Lung microvascular endothelial cell (primary cell): Measurements from ENCODE around the gene KCNQ1. TPM values are rescaled to one million over a fixed set of nuclear protein-coding genes. Genes with fewer than 3 reads are reported as not detected.

ENCODE experiments used
- DNase-seq, 2 donors: peaks; one replicate each; pipeline versions ENCODE4 v3.0.0 to v3.0.0-alpha.2; 2010; ENCODE audit warnings: low read depth in 2 of 2
- total RNA-seq: library from RNA; depleted of rRNA; stranded (reverse); fragments of >200 nt; gene quantifications from 2 replicates; pipeline ENCODE4 v1.2.1, GENCODE V29; 2014

The KCNQ1 gene
- total RNA-seq, 1 donor from 2014 or later: not detected

DNA sequence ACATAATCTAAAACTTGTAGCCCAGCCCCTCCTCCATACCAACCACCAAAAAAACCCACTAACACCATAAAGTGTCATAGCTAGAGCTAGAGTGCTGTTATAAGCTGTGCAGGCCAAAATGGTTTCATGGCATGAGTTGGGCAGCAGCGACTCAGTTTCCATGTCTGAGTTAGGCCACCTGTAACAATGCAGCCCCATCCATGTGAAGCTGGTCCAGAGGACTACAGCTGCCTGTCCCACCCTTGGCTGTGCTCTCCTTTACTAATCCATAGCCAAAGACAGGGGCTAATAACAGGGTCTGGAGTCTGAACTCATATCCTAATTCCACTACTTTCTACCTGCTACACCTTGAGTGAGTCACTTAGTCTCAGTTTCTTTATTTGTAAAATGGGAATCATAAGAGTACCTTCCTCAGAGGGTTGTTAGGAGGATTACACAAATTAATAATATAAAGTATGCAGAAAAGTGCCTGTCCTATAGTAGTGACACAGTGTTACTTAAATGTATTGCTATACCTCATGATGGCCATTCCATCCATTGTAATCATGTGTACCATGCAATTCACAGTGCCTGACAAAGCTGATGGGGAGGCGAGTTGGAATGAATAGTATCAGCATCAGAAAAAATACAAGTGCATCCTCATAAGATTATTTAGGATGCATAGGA is 234.3 kb downstream of the KCNQ1 start:
- DNase-seq: no peak

DNA sequence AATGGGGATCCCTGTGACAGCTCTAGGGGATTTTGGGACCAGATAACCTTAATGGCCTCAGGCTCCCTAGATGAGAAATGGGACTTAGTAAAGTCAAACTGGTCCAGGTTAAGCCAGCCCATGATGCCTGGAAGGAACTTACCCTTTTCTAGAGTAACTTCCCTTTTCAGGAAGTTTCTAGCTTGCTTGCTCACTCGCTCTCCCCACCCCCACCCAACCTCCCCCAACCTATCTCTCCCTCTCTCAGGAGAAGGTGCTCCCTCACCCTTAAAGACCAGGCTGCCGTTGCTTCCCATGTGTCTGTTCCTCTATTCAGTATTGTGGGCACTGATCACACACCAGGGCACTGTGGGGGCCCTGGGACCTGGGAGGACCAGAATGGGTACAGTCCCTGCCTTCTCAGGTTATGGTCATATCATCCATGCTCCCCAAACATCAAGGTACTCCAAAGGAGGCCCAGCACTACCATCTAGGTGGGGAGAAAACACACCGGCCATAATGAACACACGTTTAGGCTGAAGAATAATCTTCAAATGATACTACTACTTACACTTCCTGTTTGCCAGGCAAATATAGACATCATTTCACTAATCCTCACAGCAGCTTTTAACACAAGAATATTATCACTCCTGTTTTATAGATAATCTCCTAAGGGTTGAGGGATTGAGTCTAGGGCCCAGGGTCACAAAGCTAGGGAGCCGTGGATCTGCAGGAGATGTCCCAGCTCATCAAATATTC is 236.8 kb downstream of the KCNQ1 start:
- DNase-seq: no peak

DNA sequence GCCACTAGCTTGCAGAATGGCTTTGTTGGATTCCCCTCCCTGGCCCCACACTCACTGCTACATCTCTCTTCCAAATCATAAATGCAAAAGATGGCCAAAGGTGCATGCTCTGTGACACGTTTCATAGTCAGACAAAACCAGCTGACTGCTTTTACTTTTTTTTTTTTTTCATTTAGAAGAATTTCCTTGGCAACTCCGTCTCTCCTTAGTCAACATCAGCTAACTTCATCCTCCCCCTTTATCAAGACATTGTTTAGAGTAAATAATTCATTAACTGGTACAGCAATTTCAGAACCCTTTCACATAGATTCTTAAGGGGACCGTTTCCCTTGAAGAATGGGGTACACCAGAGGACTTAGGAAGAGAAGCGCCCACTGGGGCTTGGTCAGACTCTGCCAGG is 239.0 kb downstream of the KCNQ1 start:
- no peak for DNase-seq

DNA sequence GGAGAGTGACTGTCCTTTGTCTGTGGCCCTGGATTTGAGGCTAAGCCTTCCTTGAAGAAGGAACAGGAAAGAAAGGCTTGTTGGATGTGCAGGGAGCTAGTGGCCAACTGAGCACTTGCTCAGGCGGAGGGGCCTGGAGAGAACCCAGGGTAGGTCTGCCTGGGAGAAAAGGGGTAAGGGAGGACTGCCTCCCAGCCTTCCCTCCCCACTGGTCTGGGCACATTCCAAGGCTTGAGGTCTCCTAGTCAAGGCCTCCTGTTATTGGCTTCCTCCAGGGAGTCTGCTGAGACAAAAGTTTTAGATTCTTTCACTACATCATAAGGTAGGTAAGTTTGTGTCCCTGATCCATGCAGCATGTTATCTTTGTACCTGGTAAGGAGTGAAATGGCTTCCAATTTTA is 239.8 kb downstream of the KCNQ1 start:
- no peak for DNase-seq

DNA sequence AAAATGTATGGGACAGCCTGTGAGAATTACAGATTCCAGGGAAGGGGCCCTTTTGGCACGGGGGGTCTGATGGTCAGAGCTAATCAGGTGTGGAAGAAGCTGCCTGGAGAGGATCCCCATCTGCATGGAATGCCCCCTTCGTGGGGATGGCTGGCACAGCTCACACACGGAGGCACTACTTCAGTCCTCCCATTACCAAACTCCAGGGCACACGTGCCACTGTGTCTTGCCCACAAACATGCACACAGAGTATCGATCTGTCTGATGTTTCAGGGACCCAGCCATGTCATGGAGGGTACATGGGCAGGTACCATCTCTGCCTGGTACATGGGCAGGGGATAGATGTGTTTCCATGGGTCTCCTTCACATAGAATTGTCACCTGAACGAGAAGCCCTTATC is 240.2 kb downstream of the KCNQ1 start:
- DNase-seq: no peak

DNA sequence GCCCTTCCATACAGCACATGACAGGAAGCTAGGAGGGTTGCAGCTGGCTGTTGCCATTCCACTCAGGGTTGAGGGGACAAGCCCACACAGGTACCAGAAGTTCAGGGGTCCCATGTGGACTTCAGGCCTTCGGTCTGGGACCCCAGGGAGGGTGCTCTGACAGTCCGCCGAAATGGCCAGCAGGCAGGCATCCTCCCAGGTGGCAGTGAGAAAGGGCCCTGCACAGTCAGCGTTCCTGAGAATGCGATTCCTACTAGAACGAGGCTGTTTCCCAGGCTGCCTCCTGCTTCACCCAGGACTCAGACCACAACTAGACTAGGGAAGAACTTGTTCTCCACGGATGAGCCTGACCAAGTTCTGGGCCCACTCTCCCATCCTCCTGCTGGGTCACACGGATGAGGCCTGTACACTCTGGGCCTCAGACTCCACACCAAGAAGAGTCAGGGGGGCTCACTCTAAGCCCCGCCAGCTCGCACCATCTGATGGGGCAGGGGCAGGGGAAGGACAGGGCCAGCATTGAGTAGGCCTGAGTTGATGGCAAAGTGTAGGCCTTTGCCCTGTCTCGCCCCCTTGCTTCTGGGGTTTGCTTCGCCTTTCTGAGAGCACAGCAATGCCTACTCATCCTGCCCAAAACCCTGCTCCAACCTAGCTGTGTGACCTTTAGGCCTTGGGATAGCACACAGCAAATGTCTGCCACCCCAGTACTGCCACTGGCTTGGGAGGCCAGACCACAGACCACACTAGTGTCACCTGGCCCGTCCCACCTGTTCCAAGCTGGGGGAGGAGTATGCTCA is 241.0 kb downstream of the KCNQ1 start:
- no peak for DNase-seq

DNA sequence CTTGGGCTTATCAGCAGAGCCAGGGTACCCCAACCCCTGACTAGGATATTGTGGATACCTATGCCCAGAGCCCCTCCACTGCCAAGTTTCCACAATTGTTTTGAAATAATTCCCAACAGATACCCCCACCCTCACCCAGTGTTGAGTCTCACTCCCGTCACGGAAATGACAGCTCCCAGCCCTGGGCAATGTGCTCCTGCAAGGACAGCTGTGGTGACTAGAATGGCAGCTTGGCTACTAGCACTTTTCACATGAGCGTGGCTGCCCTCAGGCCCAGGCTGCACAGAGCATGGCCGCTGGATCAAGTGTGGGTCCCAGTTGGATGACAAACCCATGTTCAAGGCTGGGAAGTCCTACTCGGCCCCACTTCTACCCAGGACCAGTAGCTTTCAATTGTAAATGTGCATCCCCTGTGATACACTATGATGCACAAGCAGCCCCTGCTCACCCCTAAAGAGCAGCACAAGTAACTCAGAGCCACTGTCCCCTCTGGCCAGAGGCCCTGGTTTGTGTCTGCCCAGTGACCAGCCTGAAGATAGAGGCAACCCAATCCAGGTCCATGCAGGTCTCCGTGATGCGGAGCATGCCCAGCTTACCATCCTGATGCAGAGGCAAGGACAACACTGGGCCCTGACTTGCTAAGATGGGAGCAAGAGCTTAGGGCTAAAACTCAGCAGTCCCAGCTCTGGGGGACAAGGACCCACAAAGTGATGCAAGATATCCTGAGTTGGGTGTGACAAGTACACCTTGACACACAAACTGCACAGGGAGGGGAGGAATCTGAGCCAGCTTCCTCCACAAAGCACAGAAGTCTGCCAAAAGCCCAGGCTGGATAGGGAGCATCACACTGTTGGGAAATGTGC is 241.8 kb downstream of the KCNQ1 start:
- no peak for DNase-seq

DNA sequence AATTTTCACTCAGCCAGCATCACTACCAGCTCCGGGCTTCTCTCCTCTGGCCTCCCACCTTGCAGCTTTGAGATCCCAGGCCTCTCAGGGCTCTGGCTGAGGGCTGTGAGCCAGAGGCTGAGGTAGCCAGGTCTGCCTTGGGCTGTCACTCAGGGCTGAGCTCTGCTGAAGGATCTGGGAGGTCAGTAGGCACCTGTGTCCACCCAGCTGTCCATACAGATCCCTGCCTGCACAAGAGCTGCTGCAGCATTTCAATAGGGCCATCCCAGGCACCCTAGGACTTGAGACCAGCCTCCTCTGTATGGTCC is 242.4 kb downstream of the KCNQ1 start:
- DNase-seq: no peak

DNA sequence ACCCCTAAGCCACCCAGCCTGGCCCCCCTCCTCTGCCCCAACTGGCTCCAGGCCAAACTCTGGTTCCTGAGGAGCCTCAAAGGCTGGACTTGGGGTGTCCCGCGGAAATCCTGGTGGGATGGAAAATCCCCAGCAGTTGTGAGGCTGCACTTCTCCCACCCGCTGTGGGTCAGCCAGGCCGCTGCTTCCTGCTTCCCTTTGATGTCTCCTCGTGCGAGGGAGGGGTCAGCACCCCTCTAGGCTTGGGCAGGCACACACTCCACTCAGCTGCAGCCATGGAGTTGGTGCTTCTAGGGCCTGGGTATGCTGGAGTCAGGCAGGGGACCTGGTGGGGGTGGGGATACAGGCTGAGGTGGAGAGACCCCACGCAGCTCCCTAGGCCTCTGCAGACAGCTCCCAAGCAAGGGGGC is 243.0 kb downstream of the KCNQ1 start:
- DNase-seq: peak; percentile 12 to 31

DNA sequence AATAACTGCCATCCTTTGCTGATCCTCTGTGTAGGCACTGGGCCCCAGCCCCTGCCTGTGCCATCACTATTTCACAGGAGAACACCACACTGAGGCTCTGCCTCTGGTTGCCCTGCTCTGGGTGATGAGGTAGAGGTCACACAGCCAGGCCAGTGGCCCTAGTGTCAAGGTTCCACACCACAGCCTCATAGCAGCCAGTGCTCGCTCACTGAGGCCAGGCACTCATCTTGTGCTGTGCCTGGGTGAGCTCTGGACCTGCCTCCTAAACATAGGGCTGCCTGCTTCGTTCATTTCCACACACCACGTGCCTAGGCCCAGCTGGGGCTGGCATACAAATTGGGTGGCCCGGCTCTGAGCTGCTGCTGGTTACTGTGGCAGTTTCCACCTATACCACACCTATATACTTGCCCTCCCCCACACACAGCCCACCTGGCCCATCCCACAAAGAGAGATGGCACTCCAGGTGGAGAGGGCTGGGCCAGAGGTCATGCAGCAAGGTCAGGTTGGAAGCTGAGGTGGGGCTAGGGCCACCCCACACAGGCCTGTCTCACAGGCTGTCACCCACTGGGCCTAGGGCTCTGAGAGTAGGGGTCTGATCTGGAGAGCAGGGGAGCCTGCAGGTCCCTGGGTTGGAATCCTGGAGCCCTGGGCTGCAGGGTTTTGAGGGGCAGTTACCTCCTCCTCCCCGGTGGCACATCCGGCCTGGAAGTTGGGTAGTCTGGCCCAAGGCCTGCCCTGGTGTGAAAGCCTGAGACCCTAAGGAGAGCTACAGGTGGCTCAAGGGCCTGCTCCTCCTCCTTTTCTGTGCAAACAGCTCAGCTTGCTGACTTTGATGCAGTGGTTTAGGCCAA is 243.8 kb downstream of the KCNQ1 start:
- DNase-seq: no peak

DNA sequence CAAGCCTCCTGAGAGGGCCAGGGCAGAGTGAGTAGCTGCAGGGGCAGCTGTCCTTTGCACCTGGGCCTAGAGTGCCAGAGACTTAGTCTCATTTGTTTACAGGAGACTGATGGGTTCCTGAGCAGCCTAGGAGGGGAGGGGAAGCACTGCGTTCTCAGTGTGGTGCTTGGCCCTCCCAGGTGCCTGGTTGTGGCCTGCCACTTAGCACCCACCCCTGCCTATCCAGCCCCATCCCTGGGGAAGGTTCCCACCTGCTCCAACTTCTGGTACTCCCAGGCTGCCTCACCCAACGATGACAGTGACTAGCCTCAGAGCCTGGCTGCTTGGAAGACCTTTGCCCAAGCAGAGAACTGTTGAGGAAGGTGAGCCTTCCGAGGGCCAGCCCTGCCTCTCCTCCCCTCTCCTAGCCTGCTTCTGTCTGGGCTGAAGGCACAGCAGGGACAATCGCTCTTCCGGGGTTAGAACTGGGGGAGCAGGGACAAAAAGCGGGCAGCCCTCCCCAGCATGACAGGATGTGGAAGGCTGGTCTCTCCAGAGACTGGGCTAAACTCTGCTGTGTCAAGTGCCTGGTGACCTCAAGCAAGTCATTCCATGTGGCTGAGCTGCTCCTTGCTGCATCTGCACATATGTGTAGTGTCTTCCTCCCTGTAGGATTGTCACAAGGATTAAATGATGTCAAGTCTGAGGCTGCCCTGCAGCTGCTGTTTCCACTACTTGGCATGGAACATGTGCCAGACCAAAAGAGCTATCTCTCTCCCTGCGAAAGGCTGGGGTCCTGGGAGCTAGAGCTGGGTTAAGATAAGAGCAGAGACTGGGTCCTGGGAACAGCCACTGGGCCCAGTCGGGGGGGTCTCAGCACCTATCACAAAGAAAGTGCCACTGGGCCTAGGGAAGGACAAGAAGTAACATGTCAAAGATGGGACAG is 245.1 kb downstream of the KCNQ1 start:
- DNase-seq: no peak

DNA sequence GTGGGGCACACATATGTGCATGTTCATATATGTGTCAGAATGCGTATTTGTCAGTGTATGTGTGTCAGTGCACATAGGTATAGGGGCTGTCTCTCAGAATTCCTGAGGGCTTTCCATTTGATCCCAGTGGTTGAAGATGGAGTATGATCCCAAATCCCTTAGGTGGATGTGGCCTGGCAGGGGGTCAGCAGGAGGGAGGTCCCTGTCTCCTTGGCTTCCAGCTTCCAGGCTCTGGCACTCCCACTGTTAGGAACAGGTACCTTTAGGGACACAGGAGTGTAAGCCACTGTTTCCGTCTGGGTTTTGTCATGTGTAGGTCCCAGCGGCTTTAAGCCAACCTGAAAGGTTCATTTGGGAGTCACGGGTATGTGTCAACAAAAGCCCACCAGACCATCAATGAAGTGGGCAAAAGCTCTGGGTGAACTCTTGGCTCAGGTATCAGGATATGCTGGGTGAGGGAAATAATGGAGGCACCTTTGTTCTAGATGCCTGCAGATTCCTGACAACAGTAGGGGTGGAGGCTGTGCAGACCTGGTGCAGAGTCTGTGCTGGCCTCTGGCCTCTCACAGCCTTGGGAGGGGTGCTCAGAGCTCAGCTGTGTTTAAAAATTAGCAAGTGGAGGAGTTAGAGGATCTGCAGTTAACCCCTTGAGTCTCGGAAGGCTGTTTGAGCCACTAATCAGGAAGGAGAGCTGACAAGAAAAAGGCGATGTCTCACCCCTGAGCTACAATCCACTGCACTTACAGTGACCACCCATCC is 246.0 kb downstream of the KCNQ1 start:
- no peak for DNase-seq

DNA sequence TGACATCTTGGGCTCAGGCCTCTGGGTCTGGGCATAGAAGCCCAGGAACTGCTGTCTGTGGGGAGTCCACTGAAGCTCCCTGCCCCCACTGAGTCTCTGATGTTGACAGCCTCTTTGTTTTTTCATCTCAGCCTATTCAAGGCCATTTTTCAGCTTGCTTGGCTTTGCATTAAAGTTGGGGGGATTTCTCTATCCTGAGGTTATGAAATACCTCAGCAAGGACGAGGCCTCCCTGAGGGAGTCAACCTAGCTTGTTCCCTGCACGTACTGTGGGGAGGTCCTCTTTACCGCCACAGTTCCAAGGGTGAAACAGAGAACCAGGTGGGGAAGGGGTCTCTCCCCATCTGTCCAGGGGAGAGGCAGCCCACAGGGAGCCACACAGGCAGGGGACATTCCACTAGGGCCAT is 246.6 kb downstream of the KCNQ1 start:
- no peak for DNase-seq

DNA sequence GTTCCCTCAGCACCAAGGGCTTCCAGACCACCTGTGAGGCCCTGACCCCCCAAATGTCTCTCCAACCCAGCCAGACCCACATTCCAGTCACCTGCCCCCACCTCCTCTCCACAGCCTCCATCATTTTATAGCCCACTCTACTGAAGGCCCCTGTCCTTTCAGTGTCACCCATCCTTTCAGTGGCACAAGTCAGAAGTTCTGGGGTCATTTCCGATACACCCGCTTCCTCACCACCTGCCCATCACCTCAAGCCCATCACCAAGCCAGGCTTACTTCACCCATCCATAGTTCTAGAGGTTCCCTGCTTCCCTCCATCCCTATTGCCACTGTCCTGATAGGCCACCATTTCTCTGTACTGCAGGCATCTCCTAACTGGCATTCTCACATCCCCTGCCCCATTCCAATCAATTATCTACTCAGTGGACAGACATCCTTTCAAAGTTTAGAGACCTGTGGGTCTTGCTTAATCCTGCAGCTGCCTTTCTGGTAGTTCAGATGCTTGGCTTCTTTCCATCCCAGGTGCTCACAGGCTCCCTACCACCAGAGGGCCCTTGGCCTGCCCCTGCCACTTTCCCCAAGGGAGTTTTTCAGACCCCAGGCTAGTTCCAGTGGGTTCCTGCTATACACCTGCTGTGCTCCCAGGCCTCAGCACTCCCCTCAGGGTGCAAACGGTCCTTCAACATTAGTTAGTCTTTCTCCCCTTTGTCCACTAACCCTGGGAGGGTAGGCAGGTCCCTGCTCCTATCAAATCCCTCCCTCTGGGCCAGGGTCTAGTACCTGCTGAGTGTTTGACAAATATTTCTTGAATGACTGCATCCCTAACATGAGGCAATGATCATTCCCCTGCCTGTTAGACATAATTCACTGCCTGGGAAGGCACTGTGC is 247.4 kb downstream of the KCNQ1 start:
- peak in 1 of 2 donors; percentile 20 for DNase-seq

DNA sequence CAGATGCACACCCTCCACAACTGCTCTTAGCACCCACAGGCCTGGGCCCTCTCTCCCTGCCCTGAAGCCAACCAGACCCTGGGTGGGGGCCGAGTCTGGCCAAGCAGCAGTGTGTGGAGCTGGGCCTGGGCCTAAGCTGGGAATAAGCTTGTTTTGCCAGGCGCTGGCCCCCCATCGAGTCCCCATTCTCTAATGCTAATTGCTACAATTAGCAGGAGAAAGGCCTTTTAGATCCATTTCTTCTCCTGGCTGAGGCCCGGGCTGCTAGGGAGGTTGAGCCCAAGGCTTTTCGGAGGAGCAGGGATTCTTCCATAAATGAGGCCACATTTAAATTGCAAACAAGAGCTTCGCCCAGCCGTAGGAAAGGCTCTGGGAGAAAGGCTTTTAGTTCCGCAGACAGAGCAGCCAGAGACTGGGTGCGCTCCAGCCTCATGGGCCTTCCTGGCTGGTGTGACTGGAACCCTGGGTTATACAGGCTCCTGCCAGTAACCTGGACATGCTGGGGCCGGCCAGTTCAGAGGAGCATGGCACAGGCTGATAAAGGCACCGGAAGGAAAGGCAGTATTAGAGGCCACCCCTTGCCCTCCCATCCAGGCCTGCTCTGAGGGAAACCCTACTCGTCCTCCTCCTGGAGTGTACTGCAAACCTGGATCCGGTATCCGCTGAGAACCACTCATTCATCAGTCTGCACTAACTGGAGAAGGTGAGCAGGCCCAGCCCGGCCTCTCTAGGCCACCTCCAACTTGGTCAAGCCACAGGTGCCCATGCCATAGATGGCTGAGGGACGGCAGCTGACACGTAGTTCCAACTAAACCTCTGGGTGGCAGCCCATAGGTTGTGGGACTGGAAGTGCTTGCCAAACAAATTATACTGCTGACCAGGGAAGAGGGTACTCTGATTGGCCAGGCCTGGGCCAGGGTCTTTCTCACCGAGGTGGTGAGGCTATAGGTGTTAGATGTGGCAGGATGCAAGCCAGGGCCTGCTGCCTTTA is 248.8 kb downstream of the KCNQ1 start:
- DNase-seq: peak in 1 of 2 donors; percentile 28

DNA sequence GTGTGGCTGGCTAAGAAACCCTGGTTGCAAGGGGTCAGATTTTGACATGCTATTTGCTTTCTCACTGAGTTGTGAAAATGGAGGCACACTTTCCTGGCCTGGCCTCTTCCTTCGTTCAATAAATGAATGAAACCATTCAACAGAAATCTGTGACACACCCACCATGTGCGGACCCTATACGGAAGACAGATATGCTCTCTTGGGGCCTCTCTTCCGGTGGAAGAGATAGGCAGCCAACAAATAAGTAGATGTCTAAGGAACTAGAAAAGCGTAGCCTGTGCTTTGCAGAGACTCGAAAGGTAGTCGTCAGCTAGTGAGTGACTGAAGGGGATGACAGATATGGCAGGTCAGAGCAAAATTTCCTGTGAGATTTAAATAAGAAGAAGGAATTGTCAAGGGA is 249.7 kb downstream of the KCNQ1 start:
- DNase-seq: no peak
